H9 (cell line): Measurements from ENCODE around the gene PDC. TPM values are rescaled to one million over a fixed set of nuclear protein-coding genes. Genes with fewer than 3 reads are reported as not detected.

Experiments used
- total RNA-seq: library from RNA; stranded (reverse); gene quantifications from 2 replicates; pipeline ENCODE4 v1.2.1, GENCODE V29; 2021

PDC gene
- total RNA-seq, 1 experiment from 2014 or later = not detected

Other genes starting within 250 kb of the PDC start
- gene PRG4, start 164.8 kb downstream of the PDC start, total RNA-seq = 0.07 TPM in 1 of 2 replicates, not detected in the other
- gene TPR, start 85.9 kb downstream of the PDC start, total RNA-seq = 100 and 107 TPM in 2 replicates
- gene ODR4, start 85.3 kb downstream of the PDC start, total RNA-seq = 15.9 and 17.1 TPM in 2 replicates
- gene PTGS2, start 219.3 kb upstream of the PDC start, total RNA-seq = 0.35 and 0.37 TPM in 2 replicates